Measurements from ENCODE around the gene NLRX1.
A peak's percentile ranks its signal among the peaks of the same experiment; 100 is the strongest.
"Not testable (repeated sequence)": the region's sequence is repeated elsewhere in the genome, so short reads cannot be mapped to it uniquely, and the experiment has no call there.

The NLRX1 gene

GRCh38 chr11:119155733-119156492 lies 12.6 kb upstream of the NLRX1 start:
- no peak for DNase-seq

- DNase-seq = no peak
These were observed 12.0 kb upstream of the NLRX1 start for GRCh38 chr11:119156496-119156895.

DNA sequence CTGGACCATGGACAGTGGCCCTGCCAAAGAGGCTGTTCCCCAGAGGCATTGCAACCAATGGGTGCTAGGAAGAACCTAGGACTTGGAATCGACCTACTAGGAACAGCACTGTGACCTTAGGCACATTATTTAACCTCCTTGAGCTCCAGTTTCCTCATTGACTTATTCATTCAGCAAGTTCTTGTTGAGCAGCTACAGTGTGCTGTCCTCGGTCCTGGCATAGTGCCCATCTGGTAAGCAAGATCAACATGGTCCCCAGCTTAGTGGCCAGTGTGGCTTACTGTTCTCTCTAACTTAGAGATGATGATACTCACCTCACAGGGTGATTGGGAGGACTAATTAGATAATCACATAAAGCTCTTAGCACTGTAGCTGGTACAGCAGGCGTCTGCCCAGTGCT lies 11.5 kb upstream of the NLRX1 start:
- DNase-seq = no peak

GRCh38 chr11:119158467-119158866 lies 10.1 kb upstream of the NLRX1 start:
- no peak for DNase-seq

DNA sequence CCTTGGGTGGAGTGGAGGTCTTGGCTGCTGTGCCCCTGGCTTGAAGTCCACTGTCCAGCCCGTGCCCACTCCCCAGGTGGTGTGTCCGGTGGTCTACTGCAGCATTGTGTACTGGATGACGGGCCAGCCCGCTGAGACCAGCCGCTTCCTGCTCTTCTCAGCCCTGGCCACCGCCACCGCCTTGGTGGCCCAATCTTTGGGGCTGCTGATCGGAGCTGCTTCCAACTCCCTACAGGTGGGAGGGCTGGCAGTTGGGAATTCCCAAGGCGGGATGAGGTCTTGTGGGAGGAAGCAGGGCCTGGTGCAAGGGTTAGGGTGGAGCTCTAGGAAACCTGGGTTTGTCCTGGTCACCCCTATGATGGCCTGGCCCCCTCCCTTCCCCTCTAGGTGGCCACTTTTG lies 8.4 kb upstream of the NLRX1 start:
- DNase-seq = no peak

DNA sequence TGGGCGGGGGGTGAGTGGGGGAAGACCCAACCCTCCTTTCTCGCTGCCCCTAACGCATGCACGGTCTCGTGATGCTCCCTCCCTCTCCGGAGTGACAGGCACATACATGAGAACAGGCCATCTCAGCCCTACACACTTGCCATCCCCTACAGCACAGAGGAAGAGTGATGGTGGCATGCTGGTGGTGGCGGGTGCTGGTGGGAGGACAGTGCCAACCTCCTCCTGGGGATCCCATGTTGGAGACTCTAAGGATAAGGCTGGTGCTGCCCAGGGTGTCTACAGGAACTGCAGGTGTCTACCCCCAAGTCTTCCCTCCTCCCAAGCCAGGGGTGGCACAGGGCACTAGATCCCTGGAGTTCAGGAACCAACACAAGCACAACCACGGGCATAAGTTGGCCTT lies 6.7 kb upstream of the NLRX1 start:
- no peak for DNase-seq

DNA sequence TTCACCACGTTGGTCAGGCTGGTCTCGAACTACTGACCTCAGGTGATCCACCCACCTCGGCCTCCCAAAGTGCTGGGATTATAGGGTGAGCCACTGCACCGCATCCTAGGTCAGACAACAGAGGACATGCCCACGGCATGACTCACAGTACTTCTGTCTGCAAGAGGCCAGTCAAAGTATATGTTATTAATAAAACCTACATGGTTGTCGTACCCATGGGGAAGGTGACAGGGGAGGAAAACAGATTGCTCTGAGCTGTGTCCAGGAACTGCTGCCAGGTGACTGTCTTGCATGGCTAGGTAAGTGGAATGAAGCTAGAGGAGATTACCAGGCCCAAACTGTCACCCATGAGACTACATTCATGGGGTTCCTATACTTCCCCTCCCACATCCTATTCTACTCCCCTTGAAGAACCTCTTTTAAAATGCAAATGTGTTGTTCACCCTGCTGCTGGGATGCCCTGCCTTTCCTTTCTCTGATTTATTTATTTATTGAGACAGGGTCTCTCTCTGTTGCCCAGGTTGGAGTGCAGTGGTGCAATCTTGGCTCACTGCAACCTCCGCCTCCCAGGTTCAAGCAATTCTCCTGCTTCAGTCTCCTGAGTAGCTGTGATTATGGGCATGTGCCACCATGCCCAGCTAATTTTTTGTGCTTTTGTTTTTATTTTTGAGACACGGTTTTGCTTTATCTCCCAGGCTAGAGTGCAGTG lies 2.0 kb upstream of the NLRX1 start:
- DNase-seq = no peak

GRCh38 chr11:119167077-119167458 lies 1.5 kb upstream of the NLRX1 start:
- DNase-seq = not testable (repeated sequence)

DNA sequence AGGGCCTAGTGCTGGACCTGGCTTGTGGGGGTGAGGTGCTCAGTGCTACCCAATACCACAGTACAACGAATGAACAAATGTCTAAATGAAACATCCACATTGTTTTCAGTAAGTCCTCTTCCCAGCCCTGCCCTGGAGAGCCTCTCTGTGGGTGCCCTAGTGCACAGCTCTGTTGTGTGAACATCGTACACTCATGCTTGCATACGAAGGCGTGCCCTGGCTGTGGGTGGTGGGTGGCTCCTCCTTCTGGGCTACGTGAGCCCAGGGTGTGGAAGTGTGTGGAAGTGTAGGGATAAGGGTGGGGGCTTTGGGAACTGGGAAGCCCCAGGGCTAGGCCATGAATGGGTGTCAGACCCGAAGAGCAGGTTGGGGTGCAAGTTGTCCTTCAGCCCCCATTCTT lies 592 bp upstream of the NLRX1 start:
- no peak for DNase-seq

- peak in 1 of 2 donors; percentile 22 for DNase-seq
These were observed 776 bp downstream of the NLRX1 start for GRCh38 chr11:119169282-119169719.

- no peak for DNase-seq
These were observed 4.0 kb downstream of the NLRX1 start for GRCh38 chr11:119172513-119172912.

- DNase-seq = no peak
These were observed 4.9 kb downstream of the NLRX1 start for GRCh38 chr11:119173453-119173852.

DNA sequence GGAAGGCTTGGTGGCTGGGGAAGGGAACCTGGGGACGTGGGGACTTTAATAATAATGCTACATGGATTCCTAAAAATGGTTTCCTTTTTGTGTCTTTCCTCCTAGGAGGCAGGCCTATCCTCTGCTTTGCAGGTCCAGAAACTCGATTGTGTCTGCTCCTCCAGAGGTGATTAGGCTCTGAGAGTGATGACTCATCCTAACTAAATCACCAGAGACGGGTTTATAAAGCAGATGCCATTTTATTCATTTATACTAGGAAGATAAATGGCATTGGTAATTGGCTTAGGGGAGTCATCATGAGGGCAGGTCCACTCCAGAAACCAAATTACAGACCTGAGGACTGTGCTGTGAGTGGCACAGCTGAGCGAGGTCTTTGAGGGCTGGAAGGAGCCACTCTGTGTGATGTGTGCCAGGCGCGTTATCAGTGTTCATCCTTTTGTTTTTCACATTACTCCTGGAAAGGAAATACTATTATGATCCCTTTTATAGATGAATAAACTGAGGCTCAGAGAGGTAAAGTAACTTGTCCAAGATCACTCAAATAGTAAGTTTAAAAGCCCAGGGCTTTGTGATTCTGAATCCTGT lies 7.1 kb downstream of the NLRX1 start:
- no peak for DNase-seq

DNA sequence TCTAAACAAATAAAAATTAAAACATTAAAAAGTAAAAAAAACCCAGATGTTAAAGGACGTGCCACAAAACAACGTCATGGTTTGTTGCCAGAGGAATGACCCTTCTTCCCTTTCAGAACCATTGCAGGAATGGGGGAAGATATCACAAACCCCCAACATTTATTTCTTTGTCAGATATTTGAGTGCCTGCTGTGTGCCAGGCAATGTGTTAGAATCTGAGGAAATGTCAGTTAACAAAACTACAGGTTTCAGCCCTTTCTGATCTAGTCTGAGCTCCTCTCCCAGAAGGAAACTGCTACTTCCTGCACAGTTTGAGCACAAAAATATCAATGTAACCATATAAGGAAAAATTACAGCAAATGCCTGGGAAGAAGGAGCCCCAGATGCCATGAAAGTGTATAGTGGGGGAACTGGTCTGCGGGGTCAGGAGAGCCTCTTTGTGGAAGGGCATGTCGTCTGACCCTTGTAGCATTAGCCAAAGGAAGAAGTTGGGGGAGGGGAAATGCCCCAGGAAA lies 9.7 kb downstream of the NLRX1 start:
- no peak for DNase-seq

DNA sequence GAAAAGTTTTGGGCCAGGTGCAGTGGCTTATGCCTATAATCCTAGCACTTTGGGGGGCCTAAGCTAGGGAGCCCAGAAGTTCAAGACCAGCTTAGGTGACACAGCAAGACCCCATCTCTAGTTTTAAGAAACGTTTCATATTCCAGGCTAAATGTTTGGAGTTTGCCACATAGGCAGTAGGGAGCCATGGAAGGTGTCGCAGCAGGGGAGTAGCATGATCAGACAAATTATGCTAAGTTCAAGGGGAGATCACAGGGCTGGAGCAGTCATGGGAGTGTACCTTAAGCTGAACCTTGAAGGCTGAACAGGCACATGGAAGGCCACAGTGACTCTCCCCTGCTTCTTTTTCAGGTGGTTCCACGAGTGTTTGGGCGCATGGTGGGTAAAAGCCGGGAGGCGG lies 10.8 kb downstream of the NLRX1 start:
- DNase-seq = no peak

- DNase-seq = no peak
These were observed 11.5 kb downstream of the NLRX1 start for GRCh38 chr11:119179983-119180382.

DNA sequence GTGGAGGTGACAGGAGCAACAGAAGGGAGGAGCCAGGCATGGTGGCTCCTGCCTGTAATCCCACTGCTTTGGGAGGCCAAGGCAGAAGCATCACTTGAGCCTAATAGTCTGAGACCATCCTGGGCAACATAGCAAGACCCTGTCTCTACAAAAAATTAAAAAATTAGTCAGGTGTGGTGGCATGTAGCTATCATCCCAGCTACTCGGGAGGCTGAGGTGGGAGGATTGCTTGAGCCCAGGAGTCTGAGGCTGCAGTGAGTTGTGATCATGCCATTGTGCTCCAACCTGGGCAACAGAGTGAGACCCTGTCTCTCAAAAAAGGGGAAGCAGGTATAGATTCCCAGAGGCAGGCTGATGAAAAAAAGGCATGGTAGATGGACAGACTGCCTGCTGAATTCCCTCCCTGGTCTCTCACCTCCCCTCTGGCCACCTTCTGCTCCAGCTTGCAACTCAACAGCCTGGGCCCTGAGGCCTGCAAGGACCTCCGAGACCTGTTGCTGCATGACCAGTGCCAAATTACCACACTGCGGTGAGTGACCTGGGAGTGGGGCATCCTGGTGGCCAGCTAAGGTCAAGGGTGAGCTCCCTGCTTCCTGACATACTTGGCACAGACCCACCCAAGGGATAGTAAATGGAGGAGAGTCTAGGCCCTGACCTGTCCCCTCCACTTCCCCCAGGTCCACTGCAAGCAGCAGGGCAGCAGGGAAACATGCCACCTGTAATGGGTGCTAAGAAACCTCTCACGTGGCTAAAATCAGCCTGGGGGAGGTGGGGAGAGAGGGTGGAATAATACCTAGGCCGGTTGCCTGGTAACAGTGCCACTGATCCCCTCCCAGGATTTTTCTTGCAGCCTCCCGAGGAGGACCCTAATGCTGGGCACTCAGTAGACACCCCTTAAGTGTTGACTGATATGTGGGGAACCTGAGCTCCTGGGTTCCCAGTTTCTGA lies 12.5 kb downstream of the NLRX1 start:
- DNase-seq = no peak

- DNase-seq = no peak
These were observed 13.3 kb downstream of the NLRX1 start for GRCh38 chr11:119181677-119182412.

DNA sequence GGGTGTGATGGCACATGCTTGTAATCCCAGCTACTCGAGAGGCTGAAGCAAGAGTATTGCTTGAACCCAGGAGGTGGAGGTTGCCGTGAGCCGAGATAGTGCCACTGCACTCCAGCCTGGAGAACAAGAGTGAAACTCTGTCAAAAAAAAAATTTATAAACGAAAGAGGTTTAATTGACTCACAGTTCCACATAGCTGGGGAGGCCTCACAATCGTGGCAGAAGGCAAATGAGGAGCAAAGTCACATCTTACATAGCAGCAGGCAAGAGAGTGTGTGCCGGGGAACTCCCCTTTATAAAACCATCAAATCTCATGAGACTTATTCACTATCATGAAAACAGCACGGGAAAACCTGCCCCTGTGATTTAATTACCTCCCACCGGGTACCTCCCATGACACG lies 15.9 kb downstream of the NLRX1 start:
- not testable (repeated sequence) for DNase-seq

GRCh38 chr11:119185981-119186634 lies 17.6 kb downstream of the NLRX1 start:
- DNase-seq = no peak

GRCh38 chr11:119187123-119187892 lies 18.8 kb downstream of the NLRX1 start:
- no peak for DNase-seq

Measured in CD4-positive, alpha-beta T cell treated with Interleukin-4 for 1 hour (primary cell).